ENCODE results near the gene EXOSC10.
"Not testable (repeated sequence)": the region's sequence is repeated elsewhere in the genome, so short reads cannot be mapped to it uniquely, and the experiment has no call there.

DNA sequence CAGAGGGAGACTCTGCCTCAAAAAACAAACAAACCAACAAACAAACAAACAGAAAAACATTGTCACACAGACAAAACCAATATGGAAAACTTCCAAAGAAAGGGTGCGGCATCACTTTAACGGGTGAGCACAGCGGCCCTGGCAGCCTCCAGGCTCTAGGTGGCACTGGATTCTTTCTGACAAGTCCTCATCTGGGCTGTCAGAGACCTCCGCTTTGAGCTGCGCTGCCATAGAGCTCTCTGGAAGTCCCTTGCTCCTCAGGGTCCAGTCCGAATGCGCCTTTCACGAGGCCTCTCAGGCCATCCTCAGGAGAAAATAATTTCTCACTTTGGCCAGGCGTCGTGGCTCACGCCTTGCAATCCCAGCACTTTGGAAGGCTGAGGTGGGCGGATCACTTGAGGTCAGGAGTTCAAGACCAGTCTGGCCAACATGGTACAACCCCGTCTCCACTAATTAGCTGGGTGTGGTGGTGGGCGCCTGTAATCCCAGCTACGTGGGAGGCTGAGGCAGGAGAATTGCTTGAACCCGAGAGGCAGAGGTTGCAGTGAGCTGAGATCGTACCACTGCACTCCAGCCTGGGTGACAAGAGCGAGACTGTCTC is 35.6 kb downstream of the EXOSC10 start:
- TF ChIP-seq, protein P1, sequence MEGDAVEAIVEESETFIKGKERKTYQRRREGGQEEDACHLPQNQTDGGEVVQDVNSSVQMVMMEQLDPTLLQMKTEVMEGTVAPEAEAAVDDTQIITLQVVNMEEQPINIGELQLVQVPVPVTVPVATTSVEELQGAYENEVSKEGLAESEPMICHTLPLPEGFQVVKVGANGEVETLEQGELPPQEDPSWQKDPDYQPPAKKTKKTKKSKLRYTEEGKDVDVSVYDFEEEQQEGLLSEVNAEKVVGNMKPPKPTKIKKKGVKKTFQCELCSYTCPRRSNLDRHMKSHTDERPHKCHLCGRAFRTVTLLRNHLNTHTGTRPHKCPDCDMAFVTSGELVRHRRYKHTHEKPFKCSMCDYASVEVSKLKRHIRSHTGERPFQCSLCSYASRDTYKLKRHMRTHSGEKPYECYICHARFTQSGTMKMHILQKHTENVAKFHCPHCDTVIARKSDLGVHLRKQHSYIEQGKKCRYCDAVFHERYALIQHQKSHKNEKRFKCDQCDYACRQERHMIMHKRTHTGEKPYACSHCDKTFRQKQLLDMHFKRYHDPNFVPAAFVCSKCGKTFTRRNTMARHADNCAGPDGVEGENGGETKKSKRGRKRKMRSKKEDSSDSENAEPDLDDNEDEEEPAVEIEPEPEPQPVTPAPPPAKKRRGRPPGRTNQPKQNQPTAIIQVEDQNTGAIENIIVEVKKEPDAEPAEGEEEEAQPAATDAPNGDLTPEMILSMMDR (IDR thresholded peaks at IDR 0.05; ENCODE audit: poor library complexity, severe bottlenecking) = not testable (repeated sequence)
- TF ChIP-seq POLR2AphosphoS5 (IDR thresholded peaks at IDR 0.05); RAD21 (conservative IDR thresholded peaks at IDR 0.05); EZH2 (IDR thresholded peaks at IDR 0.05; ENCODE audit: borderline replicate concordance, insufficient read depth, low read length, poor library complexity, severe bottlenecking); SMC3 (conservative IDR thresholded peaks at IDR 0.05; ENCODE audit: poor library complexity); TAF1 (IDR thresholded peaks at IDR 0.05; ENCODE audit: low read depth); EP300 (conservative IDR thresholded peaks at IDR 0.05; ENCODE audit: poor library complexity, severe bottlenecking); MXI1 (conservative IDR thresholded peaks at IDR 0.05; ENCODE audit: poor library complexity, severe bottlenecking): not testable (repeated sequence)
- TF ChIP-seq, protein P2, sequence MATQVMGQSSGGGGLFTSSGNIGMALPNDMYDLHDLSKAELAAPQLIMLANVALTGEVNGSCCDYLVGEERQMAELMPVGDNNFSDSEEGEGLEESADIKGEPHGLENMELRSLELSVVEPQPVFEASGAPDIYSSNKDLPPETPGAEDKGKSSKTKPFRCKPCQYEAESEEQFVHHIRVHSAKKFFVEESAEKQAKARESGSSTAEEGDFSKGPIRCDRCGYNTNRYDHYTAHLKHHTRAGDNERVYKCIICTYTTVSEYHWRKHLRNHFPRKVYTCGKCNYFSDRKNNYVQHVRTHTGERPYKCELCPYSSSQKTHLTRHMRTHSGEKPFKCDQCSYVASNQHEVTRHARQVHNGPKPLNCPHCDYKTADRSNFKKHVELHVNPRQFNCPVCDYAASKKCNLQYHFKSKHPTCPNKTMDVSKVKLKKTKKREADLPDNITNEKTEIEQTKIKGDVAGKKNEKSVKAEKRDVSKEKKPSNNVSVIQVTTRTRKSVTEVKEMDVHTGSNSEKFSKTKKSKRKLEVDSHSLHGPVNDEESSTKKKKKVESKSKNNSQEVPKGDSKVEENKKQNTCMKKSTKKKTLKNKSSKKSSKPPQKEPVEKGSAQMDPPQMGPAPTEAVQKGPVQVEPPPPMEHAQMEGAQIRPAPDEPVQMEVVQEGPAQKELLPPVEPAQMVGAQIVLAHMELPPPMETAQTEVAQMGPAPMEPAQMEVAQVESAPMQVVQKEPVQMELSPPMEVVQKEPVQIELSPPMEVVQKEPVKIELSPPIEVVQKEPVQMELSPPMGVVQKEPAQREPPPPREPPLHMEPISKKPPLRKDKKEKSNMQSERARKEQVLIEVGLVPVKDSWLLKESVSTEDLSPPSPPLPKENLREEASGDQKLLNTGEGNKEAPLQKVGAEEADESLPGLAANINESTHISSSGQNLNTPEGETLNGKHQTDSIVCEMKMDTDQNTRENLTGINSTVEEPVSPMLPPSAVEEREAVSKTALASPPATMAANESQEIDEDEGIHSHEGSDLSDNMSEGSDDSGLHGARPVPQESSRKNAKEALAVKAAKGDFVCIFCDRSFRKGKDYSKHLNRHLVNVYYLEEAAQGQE (IDR thresholded peaks at IDR 0.05; ENCODE audit: borderline replicate concordance) = not testable (repeated sequence)
